ENCODE measurements around the gene RNF14. TPM values are rescaled to one million over a fixed set of nuclear protein-coding genes. Genes with fewer than 3 reads are reported as not detected.

The RNF14 gene
- polyA plus RNA-seq, 1 of the 3 experiments (the other 2 are of a cell fraction), result 24.5 TPM

DNA sequence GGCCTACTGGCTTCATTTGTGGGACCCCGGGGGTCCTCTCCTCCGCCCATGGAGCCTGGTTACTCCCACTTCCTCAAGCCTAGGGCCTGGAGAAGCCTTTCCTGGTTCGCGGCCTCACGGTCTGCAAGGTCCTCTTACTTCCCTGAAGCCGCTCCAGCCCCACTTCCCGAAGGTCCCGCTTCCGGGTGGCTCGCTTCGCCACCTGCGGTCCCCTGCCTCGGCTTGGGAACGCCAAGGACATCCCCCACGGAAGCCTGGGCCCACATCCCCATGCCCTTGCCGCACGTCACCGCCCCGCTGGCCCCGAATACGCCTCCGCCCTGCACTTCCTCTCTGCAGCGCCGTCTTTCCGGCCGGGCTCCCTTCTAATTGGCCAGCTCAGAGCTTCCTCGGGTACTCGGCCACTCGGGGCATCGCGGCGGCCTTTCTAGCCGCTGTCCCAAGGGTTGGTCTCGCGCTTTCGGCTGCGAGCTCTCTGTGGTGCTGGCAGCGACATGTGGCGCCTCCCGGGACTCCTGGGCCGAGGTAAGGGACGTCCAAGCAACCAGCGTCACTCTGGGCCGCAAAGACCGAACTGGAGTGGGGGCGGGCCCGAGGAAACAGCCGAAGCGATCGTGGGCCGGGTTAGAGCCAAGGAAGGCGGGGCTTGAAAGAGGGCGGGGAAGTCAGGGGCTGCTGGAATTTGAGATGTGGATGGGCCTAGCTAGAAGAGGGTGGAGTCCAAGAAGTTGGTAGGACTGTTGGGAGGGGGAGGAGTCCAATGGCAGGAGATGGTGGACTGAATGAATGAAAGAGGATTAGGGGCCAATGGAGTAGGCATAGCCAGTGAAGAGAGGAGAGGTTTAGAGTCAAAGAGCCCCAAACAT, 45.2 kb upstream of the RNF14 start, which contains the start of gene DELE1:
Gene DELE1, plus strand, starts transcription at position 424 of the 866 bp plus-strand sequence. Its CDS starts 71 bp downstream, at position 495.
- H3K9me3 ChIP-seq, result no peaks in the 10 kb centered on the region
- WGBS (ENCODE audit: low lambda C conversion rate), result 1% methylated on average over 22 of the region's 53 CpGs
- peaks cover 0 to 8% of the 10 kb centered on the region in 2 experiments; a peak in 2 of 4 replicates for H3K4me1 ChIP-seq (ENCODE audit: control insufficient read depth in 1 of 2, insufficient read depth in 2 of 2, low read depth in 1 of 2, low read length in 1 of 2)
- POLR2A ChIA-PET, result interaction anchor here (0.6 to 1.9 kb wide), 16 partner anchors 8 to 331 kb away, joined by 3 to 15 read pairs (median 4); partner anchors contain the start of gene ARAP3
- H3K4me3 ChIP-seq (ENCODE audit: low read depth in 2 of 2, low read length in 1 of 2), result peak within 1 kb of the TSS; percentile 87 to 96
- no peaks in the 10 kb centered on the region for H4K20me1 ChIP-seq (ENCODE audit: insufficient read depth)
- H3K9ac ChIP-seq, result peak within 1 kb of the TSS; percentile 98
- peaks cover 4% of the 10 kb centered on the region for H3F3A ChIP-seq (replicated peaks; ENCODE audit: insufficient read depth)
- DNase-seq, result peak; percentile 95
- no peaks in the 10 kb centered on the region for H3K9me2 ChIP-seq
- H2AFZ ChIP-seq (ENCODE audit: low read depth), result peak within 1 kb of the TSS; percentile 86
- H3K27ac ChIP-seq (ENCODE audit: low read depth in 2 of 2, low read length in 1 of 2), result peak within 1 kb of the TSS; percentile 98 to 99
- peak within 1 kb of the TSS; percentile 95 for H3K4me2 ChIP-seq
- no peaks in the 10 kb centered on the region for H3K27me3 ChIP-seq (ENCODE audit: insufficient read depth)
- peaks cover 31 to 32% of the 10 kb centered on the region in 2 experiments for H3K36me3 ChIP-seq (replicated peaks in 1 of 2; ENCODE audit: control insufficient read depth in 1 of 2, insufficient read depth in 2 of 2, low read length in 1 of 2)
- CTCF ChIA-PET, result interaction anchor here (1.0 to 5.9 kb wide), 10 partner anchors 8 to 231 kb away, joined by 3 to 32 read pairs (median 6); partner anchors contain the start of gene PCDH1
- H3K79me2 ChIP-seq (ENCODE audit: insufficient read depth), result peaks cover 25% of the 10 kb centered on the region
- TF ChIP-seq FOXJ3 (CRISPR knock-in tag; IDR thresholded peaks at IDR 0.05), result 0 out of 2 replicates have a peak, but pooled peaks have one; percentile 10
- no peak for TF ChIP-seq NRF1 (IDR thresholded peaks at IDR 0.05; ENCODE audit: low read depth, low read length)
- no peak for TF ChIP-seq FOXM1 (IDR thresholded peaks at IDR 0.05; ENCODE audit: low read depth)
- TF ChIP-seq, protein P1, sequence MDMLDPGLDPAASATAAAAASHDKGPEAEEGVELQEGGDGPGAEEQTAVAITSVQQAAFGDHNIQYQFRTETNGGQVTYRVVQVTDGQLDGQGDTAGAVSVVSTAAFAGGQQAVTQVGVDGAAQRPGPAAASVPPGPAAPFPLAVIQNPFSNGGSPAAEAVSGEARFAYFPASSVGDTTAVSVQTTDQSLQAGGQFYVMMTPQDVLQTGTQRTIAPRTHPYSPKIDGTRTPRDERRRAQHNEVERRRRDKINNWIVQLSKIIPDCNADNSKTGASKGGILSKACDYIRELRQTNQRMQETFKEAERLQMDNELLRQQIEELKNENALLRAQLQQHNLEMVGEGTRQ (IDR thresholded peaks at IDR 0.05; ENCODE audit: borderline replicate concordance, low read depth, low read length), result no peak
- TF ChIP-seq TAF1 (IDR thresholded peaks at IDR 0.05; ENCODE audit: borderline replicate concordance, low read depth, low read length), result peak; percentile 70
- TF ChIP-seq MEF2A (IDR thresholded peaks at IDR 0.05; ENCODE audit: borderline replicate concordance, low read depth), result no peak
- no peak for TF ChIP-seq CTCF (IDR thresholded peaks at IDR 0.05)
- peak; percentile 75 for TF ChIP-seq ELF1 (IDR thresholded peaks at IDR 0.05)
- 0 out of 2 replicates have a peak, but pooled peaks have one; percentile 30 for TF ChIP-seq YY1 (IDR thresholded peaks at IDR 0.05; ENCODE audit: low read depth)
- no peak; the same call in 1 of the 2 replicates for TF ChIP-seq PBX3 (IDR thresholded peaks at IDR 0.05)
- TF ChIP-seq FOSL2 (IDR thresholded peaks at IDR 0.05; ENCODE audit: borderline replicate concordance, low read depth), result no peak
- no peak for TF ChIP-seq RAD21 (IDR thresholded peaks at IDR 0.05; ENCODE audit: low read length)
- peak; percentile 92 for TF ChIP-seq GABPA (IDR thresholded peaks at IDR 0.05; ENCODE audit: low read depth)
- peak; percentile 85 for TF ChIP-seq POLR2AphosphoS5 (IDR thresholded peaks at IDR 0.05; ENCODE audit: low read depth, low read length)
- peak in 1 of 2 experiments; percentile 36; a peak in 1 of 4 replicates for TF ChIP-seq EP300 (IDR thresholded peaks at IDR 0.05; ENCODE audit: borderline replicate concordance in 1 of 2, low read depth in 1 of 2, low read length in 1 of 2)
- TF ChIP-seq EZH2phosphoT487 (IDR thresholded peaks at IDR 0.05; ENCODE audit: borderline replicate concordance, low read depth), result no peak
- TF ChIP-seq JUND (IDR thresholded peaks at IDR 0.05), result no peak
- no peak for TF ChIP-seq RCOR1 (IDR thresholded peaks at IDR 0.05; ENCODE audit: low read length)
- no peak for TF ChIP-seq GATA2 (CRISPR knock-in tag; IDR thresholded peaks at IDR 0.05)
- TF ChIP-seq, protein P2, sequence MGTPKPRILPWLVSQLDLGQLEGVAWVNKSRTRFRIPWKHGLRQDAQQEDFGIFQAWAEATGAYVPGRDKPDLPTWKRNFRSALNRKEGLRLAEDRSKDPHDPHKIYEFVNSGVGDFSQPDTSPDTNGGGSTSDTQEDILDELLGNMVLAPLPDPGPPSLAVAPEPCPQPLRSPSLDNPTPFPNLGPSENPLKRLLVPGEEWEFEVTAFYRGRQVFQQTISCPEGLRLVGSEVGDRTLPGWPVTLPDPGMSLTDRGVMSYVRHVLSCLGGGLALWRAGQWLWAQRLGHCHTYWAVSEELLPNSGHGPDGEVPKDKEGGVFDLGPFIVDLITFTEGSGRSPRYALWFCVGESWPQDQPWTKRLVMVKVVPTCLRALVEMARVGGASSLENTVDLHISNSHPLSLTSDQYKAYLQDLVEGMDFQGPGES (IDR thresholded peaks at IDR 0.05; ENCODE audit: low read depth, low read length), result no peak
- peak; percentile 82 for TF ChIP-seq MAX (IDR thresholded peaks at IDR 0.05; ENCODE audit: low read depth)
- peak; percentile 61 for TF ChIP-seq MXI1 (IDR thresholded peaks at IDR 0.05; ENCODE audit: low read depth, low read length)
- TF ChIP-seq TEAD4 (IDR thresholded peaks at IDR 0.05; ENCODE audit: borderline replicate concordance, insufficient read depth), result no peak

Data from SK-N-SH (cell line).